CD4-positive, alpha-beta T cell (primary cell): Measurements from ENCODE around the gene INPP5F. TPM values are rescaled to one million over a fixed set of nuclear protein-coding genes. Genes with fewer than 3 reads are reported as not detected.

Experiments used
- ATAC-seq: fragments of 200-7000 bp; cut with Tn5 transposase; one replicate; pipeline ENCODE4 v1.10.0; 2022; ENCODE audit warnings: mild to moderate bottlenecking; ENCODE audit not compliant: poor library complexity
- CTCF ChIA-PET: fragments of 350-600 bp; sonication (Branson Sonifier 250); formaldehyde crosslinking; loops from one replicate; lab custom pipeline; 2021; ENCODE audit warnings: antibody characterized with exemption, inconsistent platforms; lab: Charles Lee
- POLR2A ChIA-PET: fragments of 350-600 bp; sonication (Branson Sonifier 250); formaldehyde crosslinking; loops from one replicate; lab custom pipeline; 2021; ENCODE audit warnings: antibody characterized with exemption, inconsistent platforms; lab: Charles Lee
- DNase-seq, 14 experiments: peaks; one replicate each; pipeline ENCODE4 v3.0.0-alpha.2; 2013 to 2020; ENCODE audit warnings: mixed read lengths in 2 of 14
- H3K27ac ChIP-seq, 2 donors: one replicate each; pipeline versions ENCODE4 v1.5.1 to v1.7.0; 2013; ENCODE audit warnings: low read length in 2 of 2, low read depth in 1 of 2, mild to moderate bottlenecking in 1 of 2
- H3K27me3 ChIP-seq, 2 experiments: 1 replicate in 1 of 2; 2 replicates in 1 of 2; pipeline versions ENCODE4 v1.6.1 to v1.7.0; 2013; ENCODE audit warnings: low read length in 2 of 2, control low read depth in 1 of 2, mild to moderate bottlenecking in 1 of 2, moderate library complexity in 1 of 2; ENCODE audit not compliant: insufficient read depth in 2 of 2, control insufficient read depth in 1 of 2
- H3K36me3 ChIP-seq: one replicate; pipeline ENCODE4 v1.6.1; 2013; ENCODE audit warnings: low read length, control low read depth; ENCODE audit not compliant: insufficient read depth
- H3K4me1 ChIP-seq: one replicate; pipeline ENCODE4 v1.6.1; 2013; ENCODE audit warnings: low read length, control low read depth; ENCODE audit not compliant: insufficient read depth
- H3K4me3 ChIP-seq: one replicate; pipeline ENCODE4 v1.5.1; 2013; ENCODE audit warnings: mild to moderate bottlenecking, low read length, moderate library complexity
- H3K9me3 ChIP-seq, 2 experiments: 1 replicate in 1 of 2; 2 replicates in 1 of 2; pipeline versions ENCODE4 v1.6.1 to v1.7.0; 2013; ENCODE audit warnings: low read length in 2 of 2, mild to moderate bottlenecking in 2 of 2, control low read depth in 1 of 2, moderate library complexity in 1 of 2; ENCODE audit not compliant: control insufficient read depth in 1 of 2, insufficient read depth in 1 of 2
- H3K27ac Mint-ChIP-seq: one replicate; pipeline ENCODE4 v1.8.0; 2020; ENCODE audit warnings: mixed read lengths
- H3K27me3 Mint-ChIP-seq: one replicate; pipeline ENCODE4 v1.8.0; 2021; ENCODE audit warnings: mixed read lengths
- H3K36me3 Mint-ChIP-seq: one replicate; pipeline ENCODE4 v1.8.0; 2021; ENCODE audit warnings: low read depth, mixed read lengths
- H3K4me1 Mint-ChIP-seq: one replicate; pipeline ENCODE4 v1.8.0; 2021; ENCODE audit warnings: low read depth, mixed read lengths
- H3K4me3 Mint-ChIP-seq: one replicate; pipeline ENCODE4 v1.8.0; 2020; ENCODE audit warnings: mild to moderate bottlenecking, mixed read lengths
- H3K9me3 Mint-ChIP-seq: one replicate; pipeline ENCODE4 v1.8.0; 2020; ENCODE audit warnings: mixed read lengths
- intact Hi-C, 2 experiments: fragments of 100-400 bp; cut with DNase I in 1 of 2; cut with micrococcal nuclease in 1 of 2; formaldehyde crosslinking; loops; one replicate each; pipeline versions ENCODE4 v1.15.1 to v1.9.0; 2023 to 2025; cut with DNase I, micrococcal nuclease
- total RNA-seq, 174 experiments: library from RNA in 2 of 174; stranded (reverse) in 2 of 174; gene quantifications; one replicate each; pipeline ENCODE4 v1.2.3 and lab custom pipeline; 2021 to 2026
- TF ChIP-seq, protein P1 (sequence below): fragments of 200-600 bp; IDR thresholded peaks from one replicate; pipeline ENCODE4 v1.8.0; 2022; ENCODE audit warnings: antibody characterized with exemption, mild to moderate bottlenecking

The INPP5F gene
- total RNA-seq, 2 experiments from 2014 or later: 6.2 to 6.4 TPM

- H3K9me3 ChIP-seq: no peaks in the 10 kb centered on the region
- H3K36me3 ChIP-seq: peaks cover 87% of the 10 kb centered on the region
- no peaks in the 10 kb centered on the region for H3K4me1 ChIP-seq
- Mint-ChIP-seq H3K9me3 (no peaks in the 10 kb centered on the region), H3K4me3 (no peak overlapping the region), H3K27ac (peak overlapping the region; percentile 39), H3K36me3 (peaks cover 94% of the 10 kb centered on the region), H3K27me3 (no peaks in the 10 kb centered on the region), H3K4me1 (peaks cover 6% of the 10 kb centered on the region)
- H3K27me3 ChIP-seq: no peaks in the 10 kb centered on the region
- no peak for ATAC-seq
- intact Hi-C loops: no loop called here
- no peak overlapping the region for H3K4me3 ChIP-seq
- POLR2A ChIA-PET: no interaction called here
- TF ChIP-seq, protein P1, sequence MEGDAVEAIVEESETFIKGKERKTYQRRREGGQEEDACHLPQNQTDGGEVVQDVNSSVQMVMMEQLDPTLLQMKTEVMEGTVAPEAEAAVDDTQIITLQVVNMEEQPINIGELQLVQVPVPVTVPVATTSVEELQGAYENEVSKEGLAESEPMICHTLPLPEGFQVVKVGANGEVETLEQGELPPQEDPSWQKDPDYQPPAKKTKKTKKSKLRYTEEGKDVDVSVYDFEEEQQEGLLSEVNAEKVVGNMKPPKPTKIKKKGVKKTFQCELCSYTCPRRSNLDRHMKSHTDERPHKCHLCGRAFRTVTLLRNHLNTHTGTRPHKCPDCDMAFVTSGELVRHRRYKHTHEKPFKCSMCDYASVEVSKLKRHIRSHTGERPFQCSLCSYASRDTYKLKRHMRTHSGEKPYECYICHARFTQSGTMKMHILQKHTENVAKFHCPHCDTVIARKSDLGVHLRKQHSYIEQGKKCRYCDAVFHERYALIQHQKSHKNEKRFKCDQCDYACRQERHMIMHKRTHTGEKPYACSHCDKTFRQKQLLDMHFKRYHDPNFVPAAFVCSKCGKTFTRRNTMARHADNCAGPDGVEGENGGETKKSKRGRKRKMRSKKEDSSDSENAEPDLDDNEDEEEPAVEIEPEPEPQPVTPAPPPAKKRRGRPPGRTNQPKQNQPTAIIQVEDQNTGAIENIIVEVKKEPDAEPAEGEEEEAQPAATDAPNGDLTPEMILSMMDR: no peak
- no peak for DNase-seq
- no peak overlapping the region for H3K27ac ChIP-seq
- CTCF ChIA-PET: interaction anchor here (1.2 kb wide), 1 partner anchor 146 kb away, joined by 3 read pairs; no protein-coding TSS in a partner anchor
Observed at GRCh38 chr10:119831656-119832055, 105.8 kb downstream of the INPP5F start.

DNA sequence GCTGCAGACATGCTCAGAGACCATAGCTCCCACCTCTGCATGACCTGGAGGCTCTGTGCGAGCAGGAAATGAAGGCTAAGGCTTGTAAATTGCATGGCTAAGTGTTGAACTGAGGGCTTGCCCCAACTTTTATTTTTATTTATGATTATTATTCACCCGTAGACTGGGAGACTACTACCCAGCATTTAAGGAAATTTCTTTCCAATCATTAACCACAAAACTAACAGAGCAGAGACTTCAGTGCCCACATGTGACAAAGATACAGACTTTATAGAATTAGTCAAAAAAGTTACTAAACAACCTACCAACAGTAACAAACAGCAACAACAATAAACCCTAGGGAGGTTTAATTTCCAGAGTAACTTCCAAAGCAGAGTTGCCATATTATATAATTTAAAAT, 107.1 kb downstream of the INPP5F start:
- no peaks in the 10 kb centered on the region for H3K27me3 Mint-ChIP-seq

GRCh38 chr10:119834188-119834587, 108.3 kb downstream of the INPP5F start:
- H3K4me1 ChIP-seq: no peaks in the 10 kb centered on the region
- no peak overlapping the region for H3K4me3 Mint-ChIP-seq
- peaks cover 94% of the 10 kb centered on the region for H3K36me3 Mint-ChIP-seq
- ChIA-PET POLR2A (no interaction called here), CTCF (interaction anchor here (0.6 kb wide), 1 partner anchor 84 kb away, joined by 3 read pairs; no protein-coding TSS in a partner anchor)
- H3K27ac ChIP-seq: no peak overlapping the region
- intact Hi-C loops: no loop called here
- TF ChIP-seq, protein P1: no peak
- H3K36me3 ChIP-seq: peaks cover 99% of the 10 kb centered on the region
- H3K9me3 Mint-ChIP-seq: no peaks in the 10 kb centered on the region
- H3K27ac Mint-ChIP-seq: peak overlapping the region; percentile 55
- no peaks in the 10 kb centered on the region for H3K27me3 ChIP-seq
- ATAC-seq (no peak), DNase-seq (no peak)
- H3K4me3 ChIP-seq: no peak overlapping the region
- H3K4me1 Mint-ChIP-seq: peaks cover 6% of the 10 kb centered on the region
- H3K9me3 ChIP-seq: no peaks in the 10 kb centered on the region
- no peaks in the 10 kb centered on the region for H3K27me3 Mint-ChIP-seq

More for the DNA sequence above, 107.1 kb downstream of the INPP5F start:
- ATAC-seq: no peak
- Histone ChIP-seq H3K27me3 (no peaks in the 10 kb centered on the region), H3K27ac (peak overlapping the region in 1 of 2 donors; percentile 7), H3K4me3 (no peak overlapping the region), H3K36me3 (peaks cover 93% of the 10 kb centered on the region), H3K4me1 (no peaks in the 10 kb centered on the region), H3K9me3 (no peaks in the 10 kb centered on the region)
- TF ChIP-seq, protein P1: no peak
- DNase-seq: no peak
- no peak overlapping the region for H3K4me3 Mint-ChIP-seq
- no peaks in the 10 kb centered on the region for H3K9me3 Mint-ChIP-seq
- H3K4me1 Mint-ChIP-seq: peaks cover 6% of the 10 kb centered on the region
- H3K27ac Mint-ChIP-seq: peak overlapping the region; percentile 55
- H3K36me3 Mint-ChIP-seq: peaks cover 94% of the 10 kb centered on the region
- POLR2A ChIA-PET: no interaction called here
- intact Hi-C loops: no loop called here
- CTCF ChIA-PET: interaction anchor here (0.9 kb wide), 1 partner anchor 81 kb away, joined by 3 read pairs; no protein-coding TSS in a partner anchor
